ENCODE data around the gene GIMAP6.
"Not testable (repeated sequence)": the region's sequence is repeated elsewhere in the genome, so short reads cannot be mapped to it uniquely, and the experiment has no call there.

The GIMAP6 gene

GRCh38 chr7:150586785-150587152 lies 45.4 kb downstream of the GIMAP6 start:
- in situ Hi-C loops (cut with HindIII; ENCODE audit: low sequenced_read_pairs), result no loop called here

GRCh38 chr7:150586068-150586784 lies 46.0 kb downstream of the GIMAP6 start:
- in situ Hi-C loops (cut with HindIII; ENCODE audit: low sequenced_read_pairs), result no loop called here

- in situ Hi-C loops (cut with HindIII; ENCODE audit: low sequenced_read_pairs), result no loop called here
These were observed 47.0 kb downstream of the GIMAP6 start for GRCh38 chr7:150585199-150585598.

- in situ Hi-C loops (cut with HindIII; ENCODE audit: low sequenced_read_pairs), result no loop called here
These were observed 51.4 kb downstream of the GIMAP6 start for GRCh38 chr7:150580638-150581394.

GRCh38 chr7:150579979-150580637 lies 52.1 kb downstream of the GIMAP6 start:
- in situ Hi-C loops (cut with HindIII; ENCODE audit: low sequenced_read_pairs), result not testable (repeated sequence)
